GM12873 (cell line): ENCODE data around the gene MANEAL.
A peak's percentile ranks its signal among the peaks of the same experiment; 100 is the strongest.

Source experiments
- CTCF ChIP-seq: IDR thresholded peaks from 2 replicates; pipeline ENCODE4 v1.5.1; 2012; ENCODE audit warnings: low read depth, mild to moderate bottlenecking, moderate library complexity, low read length, control low read depth; ENCODE audit not compliant: insufficient read depth; ENCODE audit errors: missing control alignments

The MANEAL gene

DNA sequence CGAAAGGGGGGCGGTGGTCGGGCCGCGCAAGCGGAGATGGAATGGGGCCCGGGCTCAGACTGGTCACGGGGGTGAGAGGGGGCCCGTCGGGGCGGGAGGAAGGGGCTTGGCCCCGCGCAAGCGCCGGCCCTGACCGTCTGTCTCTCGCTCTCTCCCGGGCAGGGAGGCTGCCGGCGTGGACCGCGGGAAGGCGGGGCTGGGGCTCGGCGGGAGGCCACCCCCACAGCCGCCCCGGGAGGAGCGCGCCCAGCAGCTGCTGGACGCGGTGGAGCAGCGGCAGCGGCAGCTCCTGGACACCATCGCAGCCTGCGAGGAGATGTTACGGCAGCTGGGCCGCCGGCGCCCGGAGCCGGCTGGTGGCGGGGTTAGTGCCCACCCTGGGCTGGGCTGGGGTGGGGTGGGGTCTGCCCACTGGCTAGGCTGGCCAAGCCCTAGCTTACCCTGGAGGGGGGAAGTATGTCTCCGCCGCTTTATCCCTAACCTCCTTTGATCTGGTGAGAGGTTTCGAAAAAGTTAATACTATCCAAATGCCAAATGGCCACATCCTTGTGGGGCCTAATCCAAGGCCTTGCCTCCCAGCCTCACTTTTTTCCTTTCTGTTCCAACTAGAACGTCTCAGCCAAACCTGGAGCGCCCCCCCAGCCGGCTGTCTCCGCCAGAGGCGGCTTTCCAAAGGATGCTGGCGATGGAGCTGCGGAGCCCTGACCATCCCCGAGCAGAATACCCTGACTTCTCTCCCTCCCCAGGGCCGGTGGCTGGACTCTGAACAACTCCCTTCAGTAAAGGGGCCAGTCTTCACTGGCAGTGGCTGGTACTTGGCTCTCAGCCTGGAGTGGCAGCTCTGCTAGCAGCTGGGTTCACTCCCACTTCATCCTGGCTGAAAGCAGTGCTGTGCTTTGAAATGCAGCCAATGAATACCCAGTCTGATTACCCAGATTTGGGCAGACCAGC, 15.0 kb downstream of the MANEAL start:
- no peak for TF ChIP-seq CTCF

DNA sequence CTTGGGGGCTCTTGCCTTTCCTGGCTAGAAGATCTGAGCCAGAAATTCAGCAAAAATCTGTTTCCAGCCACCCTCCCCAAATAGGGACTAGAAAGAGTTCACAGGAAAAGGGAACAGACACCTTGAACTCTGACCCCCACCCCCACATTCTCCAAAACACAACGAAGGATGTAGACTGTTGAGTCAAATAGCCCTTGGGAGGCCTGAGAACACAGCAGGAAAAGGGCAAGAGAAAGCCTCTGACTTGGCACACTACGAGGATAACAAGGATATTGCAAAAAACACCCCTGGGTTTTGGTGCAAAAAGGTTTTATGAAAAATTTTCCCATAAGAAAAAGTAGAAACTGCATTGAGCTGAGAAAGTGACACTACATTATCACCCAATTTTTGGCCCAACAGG, 16.3 kb downstream of the MANEAL start:
- TF ChIP-seq CTCF = no peak

DNA sequence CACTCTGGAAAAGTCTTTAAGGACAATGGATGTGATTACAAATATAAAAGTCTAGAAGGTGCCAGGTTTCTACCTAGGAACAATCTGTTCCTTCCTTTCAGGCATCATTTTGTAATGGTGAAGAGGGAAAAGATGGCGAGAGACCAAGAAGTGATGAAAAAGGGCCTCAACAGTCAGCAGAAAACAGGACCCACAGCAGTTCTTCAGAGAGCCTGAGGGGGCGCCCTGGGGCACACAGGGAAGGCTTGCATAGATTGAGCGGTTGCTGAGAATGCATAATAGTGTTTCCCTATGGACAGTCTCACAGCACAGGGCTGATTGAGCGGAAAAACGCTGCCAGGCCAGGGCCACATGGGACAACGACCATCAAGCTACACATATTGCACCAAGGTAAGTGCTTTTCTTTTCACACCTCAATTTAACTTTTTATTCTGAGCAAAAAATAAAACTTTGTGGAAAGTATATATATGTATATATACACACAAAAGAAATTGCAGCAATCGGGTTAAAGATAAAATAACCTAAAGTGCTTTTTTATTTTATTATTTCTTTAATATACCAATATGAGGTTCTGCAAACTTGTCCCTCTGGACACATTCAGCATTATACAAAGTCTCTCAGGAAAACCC, 17.5 kb downstream of the MANEAL start:
- peak; percentile 97 for TF ChIP-seq CTCF

GRCh38 chr1:37813529-37814145, 20.0 kb downstream of the MANEAL start:
- no peak for TF ChIP-seq CTCF

DNA sequence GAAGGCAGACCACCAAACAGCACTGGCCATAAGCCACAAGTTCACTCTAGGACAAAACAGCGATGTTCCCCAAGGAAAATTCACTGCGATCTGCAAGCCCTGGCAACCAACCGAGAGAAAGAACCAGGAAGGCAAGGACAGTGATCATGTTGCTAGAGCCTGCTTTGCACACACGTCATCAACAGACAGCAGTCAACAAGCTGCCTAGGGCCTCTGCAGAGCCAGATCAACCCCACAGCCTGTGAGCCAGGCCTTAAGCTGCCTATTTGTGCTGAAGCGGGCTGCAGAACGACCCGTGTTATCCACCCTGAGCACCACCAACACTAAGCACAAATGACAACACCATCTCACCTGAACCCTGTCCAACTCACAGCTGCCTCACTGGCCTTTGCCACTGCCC, 20.6 kb downstream of the MANEAL start:
- TF ChIP-seq CTCF = no peak

DNA sequence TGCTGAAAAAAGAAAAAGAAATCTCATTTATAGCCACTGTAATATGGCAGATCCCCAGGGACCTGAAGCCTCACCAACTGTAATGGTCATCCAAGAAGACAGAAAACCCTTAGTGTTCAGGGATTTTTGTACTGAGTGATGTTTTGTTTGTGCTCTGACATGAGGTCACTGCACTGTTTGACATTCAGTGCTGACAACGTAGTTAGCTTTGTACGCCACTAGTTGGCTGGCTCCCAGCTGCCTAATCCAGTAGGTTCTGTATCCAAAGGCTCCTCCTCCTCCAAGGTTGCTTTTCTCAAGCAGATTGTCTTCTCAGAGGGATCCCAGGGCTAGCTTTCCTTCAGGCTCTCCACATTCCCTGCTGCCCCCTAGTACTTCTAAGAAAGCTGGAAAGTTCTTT, 23.8 kb downstream of the MANEAL start:
- peak; percentile 23 for TF ChIP-seq CTCF

DNA sequence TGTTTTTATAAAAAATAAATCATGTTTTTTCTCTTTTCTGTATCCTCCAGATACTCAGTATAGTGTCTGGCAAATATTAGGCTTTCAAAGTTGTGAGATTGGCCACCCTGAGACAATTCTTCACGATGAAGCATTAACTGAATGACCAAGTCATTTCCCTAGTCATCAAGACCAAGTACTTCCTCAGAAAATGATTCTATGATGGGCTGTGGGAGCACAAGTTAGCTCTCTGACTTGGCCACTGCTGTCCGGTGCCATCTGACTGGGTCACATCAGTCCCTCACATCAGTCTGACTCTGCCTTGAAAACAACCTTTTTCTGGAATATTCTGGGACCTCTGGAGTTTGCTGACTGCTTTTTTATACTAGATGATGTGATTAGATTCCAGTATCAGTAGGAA, 27.8 kb downstream of the MANEAL start:
- TF ChIP-seq CTCF = no peak
